KMS-11 (cell line): ENCODE data around the gene GCFC2.
"Not testable (repeated sequence)": the region's sequence is repeated elsewhere in the genome, so short reads cannot be mapped to it uniquely, and the experiment has no call there.

ENCODE experiments used
- H2AFZ ChIP-seq: fragments of 200-600 bp; sonication (generic); 2 replicates; pipeline ENCODE4 v1.6.1; 2016; ENCODE audit warnings: antibody characterized with exemption, mixed run types, low read depth
- H3K27ac ChIP-seq: fragments of 200-600 bp; sonication (generic); 2 replicates; pipeline ENCODE4 v1.6.1; 2016; ENCODE audit warnings: mild to moderate bottlenecking, mixed run types
- H3K27me3 ChIP-seq: fragments of 200-600 bp; sonication (generic); 2 replicates; pipeline ENCODE4 v1.6.1; 2017; ENCODE audit warnings: mild to moderate bottlenecking, low read depth, mixed run types, moderate library complexity; ENCODE audit not compliant: insufficient read depth
- H3K36me3 ChIP-seq: fragments of 200-600 bp; sonication (generic); 2 replicates; pipeline ENCODE4 v1.6.1; 2017; ENCODE audit warnings: mild to moderate bottlenecking, mixed run types; ENCODE audit not compliant: insufficient read depth
- H3K4me1 ChIP-seq: fragments of 200-600 bp; sonication (generic); 2 replicates; pipeline ENCODE4 v1.6.1; 2016; ENCODE audit warnings: mild to moderate bottlenecking, low read depth, mixed run types; ENCODE audit not compliant: poor library complexity, severe bottlenecking
- H3K4me2 ChIP-seq: fragments of 200-600 bp; sonication (generic); 2 replicates; pipeline ENCODE4 v1.7.0; 2016; ENCODE audit warnings: mild to moderate bottlenecking, mixed run types
- H3K4me3 ChIP-seq: fragments of 200-600 bp; sonication (generic); IDR thresholded peaks from 2 replicates; pipeline ENCODE4 v1.6.1; 2017; ENCODE audit warnings: low read depth, low read length, mixed read lengths; ENCODE audit not compliant: insufficient read depth
- H3K79me2 ChIP-seq: fragments of 200-600 bp; sonication (generic); 2 replicates; pipeline ENCODE4 v1.6.1; 2016; ENCODE audit warnings: low read depth, mixed run types; ENCODE audit not compliant: insufficient read depth
- H3K9ac ChIP-seq: fragments of 200-600 bp; sonication (generic); 2 replicates; pipeline ENCODE4 v1.6.1; 2016; ENCODE audit warnings: mild to moderate bottlenecking, mixed run types
- H4K20me1 ChIP-seq: fragments of 200-600 bp; sonication (generic); 2 replicates; pipeline ENCODE4 v1.6.1; 2016; ENCODE audit warnings: mild to moderate bottlenecking, mixed run types; ENCODE audit not compliant: insufficient read depth
- TF ChIP-seq, protein P1 (sequence below): fragments of 200-600 bp; sonication (generic); conservative IDR thresholded peaks from 2 replicates; pipeline ENCODE4 v1.6.1; 2017; ENCODE audit warnings: low read depth, mild to moderate bottlenecking, antibody characterized with exemption, low read length, moderate library complexity, mixed read lengths

Gene GCFC2

DNA sequence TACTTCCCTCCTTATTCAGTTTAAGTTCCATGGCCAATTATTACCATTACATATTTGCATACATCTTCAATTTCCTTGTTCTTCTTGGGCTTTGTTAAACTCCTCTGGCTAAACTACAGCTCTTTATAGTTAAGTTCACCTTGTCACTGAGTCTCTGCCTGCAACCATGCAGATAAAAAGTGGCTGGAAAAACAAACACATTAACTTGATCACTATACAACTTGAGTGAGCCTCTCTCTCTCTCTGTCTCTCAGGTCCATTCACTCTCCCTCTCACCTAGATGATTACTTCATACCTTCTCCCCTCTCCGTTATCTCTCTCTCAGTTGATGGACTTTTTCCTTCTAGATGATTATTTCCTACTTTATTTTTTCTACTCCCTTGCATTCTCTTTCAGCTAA lies 30.3 kb downstream of the GCFC2 start:
- Histone ChIP-seq H3K36me3 (no peaks in the 10 kb centered on the region), H3K4me2 (no peak overlapping the region), H3K27me3 (no peaks in the 10 kb centered on the region), H3K4me3 (no peak overlapping the region), H3K9ac (no peak overlapping the region), H3K4me1 (peaks cover 45% of the 10 kb centered on the region), H2AFZ (no peak overlapping the region), H4K20me1 (no peaks in the 10 kb centered on the region), H3K79me2 (no peaks in the 10 kb centered on the region), H3K27ac (no peak overlapping the region)
- TF ChIP-seq, protein P1, sequence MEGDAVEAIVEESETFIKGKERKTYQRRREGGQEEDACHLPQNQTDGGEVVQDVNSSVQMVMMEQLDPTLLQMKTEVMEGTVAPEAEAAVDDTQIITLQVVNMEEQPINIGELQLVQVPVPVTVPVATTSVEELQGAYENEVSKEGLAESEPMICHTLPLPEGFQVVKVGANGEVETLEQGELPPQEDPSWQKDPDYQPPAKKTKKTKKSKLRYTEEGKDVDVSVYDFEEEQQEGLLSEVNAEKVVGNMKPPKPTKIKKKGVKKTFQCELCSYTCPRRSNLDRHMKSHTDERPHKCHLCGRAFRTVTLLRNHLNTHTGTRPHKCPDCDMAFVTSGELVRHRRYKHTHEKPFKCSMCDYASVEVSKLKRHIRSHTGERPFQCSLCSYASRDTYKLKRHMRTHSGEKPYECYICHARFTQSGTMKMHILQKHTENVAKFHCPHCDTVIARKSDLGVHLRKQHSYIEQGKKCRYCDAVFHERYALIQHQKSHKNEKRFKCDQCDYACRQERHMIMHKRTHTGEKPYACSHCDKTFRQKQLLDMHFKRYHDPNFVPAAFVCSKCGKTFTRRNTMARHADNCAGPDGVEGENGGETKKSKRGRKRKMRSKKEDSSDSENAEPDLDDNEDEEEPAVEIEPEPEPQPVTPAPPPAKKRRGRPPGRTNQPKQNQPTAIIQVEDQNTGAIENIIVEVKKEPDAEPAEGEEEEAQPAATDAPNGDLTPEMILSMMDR, result no peak

DNA sequence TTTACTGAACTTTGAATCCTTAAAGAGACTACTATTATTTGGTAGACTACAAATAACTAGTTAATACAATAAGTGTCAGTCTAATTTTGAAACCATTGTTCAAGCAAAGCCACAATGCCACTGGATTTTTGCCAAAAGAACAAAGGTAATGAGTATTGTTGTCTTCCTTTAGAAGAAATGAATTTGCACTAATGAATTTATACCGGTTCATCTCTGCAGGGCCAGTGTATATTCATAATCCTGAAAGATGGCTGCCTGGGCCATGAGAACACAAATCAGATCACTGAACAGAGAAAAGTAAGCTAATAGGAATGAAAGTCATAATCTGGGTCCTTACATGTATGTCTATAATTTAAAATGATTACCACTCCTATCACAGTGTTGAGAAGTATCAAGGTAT lies 31.2 kb downstream of the GCFC2 start:
- H3K27me3 ChIP-seq, result no peaks in the 10 kb centered on the region
- no peak overlapping the region for H2AFZ ChIP-seq
- H3K79me2 ChIP-seq, result no peaks in the 10 kb centered on the region
- TF ChIP-seq, protein P1, result no peak
- no peaks in the 10 kb centered on the region for H4K20me1 ChIP-seq
- H3K9ac ChIP-seq, result no peak overlapping the region
- H3K36me3 ChIP-seq, result no peaks in the 10 kb centered on the region
- H3K27ac ChIP-seq, result no peak overlapping the region
- no peak overlapping the region for H3K4me3 ChIP-seq
- H3K4me1 ChIP-seq, result peaks cover 54% of the 10 kb centered on the region
- peak overlapping the region; percentile 39; the same call in 1 of the 2 replicates for H3K4me2 ChIP-seq

DNA sequence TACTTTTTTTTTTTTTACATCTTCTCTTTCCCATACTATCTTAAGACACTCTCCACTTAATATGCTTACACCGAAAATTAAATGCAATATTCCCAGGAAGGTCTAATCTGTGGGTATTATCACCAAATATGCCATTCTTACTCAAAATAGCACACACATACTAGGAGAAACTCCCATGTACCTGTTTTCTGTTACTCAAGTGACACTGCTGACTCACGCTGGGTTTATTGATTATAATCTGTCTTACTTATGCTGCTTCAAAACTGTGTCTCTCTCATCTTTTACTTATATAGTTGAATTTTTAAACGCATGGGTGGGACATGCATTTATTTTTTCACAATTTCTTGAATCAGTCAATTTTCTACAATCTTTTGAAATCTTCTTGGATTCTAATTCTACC lies 34.3 kb downstream of the GCFC2 start:
- Histone ChIP-seq H3K79me2 (no peaks in the 10 kb centered on the region), H3K4me2 (peak overlapping the region; percentile 39), H3K27me3 (no peaks in the 10 kb centered on the region), H3K36me3 (no peaks in the 10 kb centered on the region), H3K4me3 (no peak overlapping the region), H3K27ac (no peak overlapping the region; the same call in 1 of the 2 replicates), H2AFZ (no peak overlapping the region), H3K4me1 (peaks cover 58% of the 10 kb centered on the region), H3K9ac (no peak overlapping the region), H4K20me1 (no peaks in the 10 kb centered on the region)
- TF ChIP-seq, protein P1, result no peak

DNA sequence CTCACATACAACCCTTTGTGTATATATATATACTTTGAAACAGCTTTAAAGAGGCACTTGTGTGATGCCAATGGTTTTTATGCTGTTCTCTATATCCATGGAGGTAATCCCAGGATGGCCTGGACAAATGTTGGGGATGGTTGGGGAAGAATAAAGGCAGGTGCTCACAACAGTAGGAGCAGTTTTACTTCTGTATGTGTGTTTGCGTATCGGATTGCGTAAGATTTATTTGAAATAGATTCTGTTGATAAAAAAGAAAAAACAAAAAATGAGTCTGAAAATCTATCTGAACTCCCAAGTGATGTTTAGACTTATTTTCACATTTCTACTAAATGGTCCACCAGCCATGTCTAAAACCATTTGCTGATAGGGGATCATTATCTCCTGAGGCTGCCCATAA lies 34.8 kb downstream of the GCFC2 start:
- H3K4me1 ChIP-seq, result peaks cover 58% of the 10 kb centered on the region
- H4K20me1 ChIP-seq, result no peaks in the 10 kb centered on the region
- no peaks in the 10 kb centered on the region for H3K36me3 ChIP-seq
- no peak overlapping the region for H3K4me3 ChIP-seq
- TF ChIP-seq, protein P1, result no peak
- H3K27me3 ChIP-seq, result no peaks in the 10 kb centered on the region
- H2AFZ ChIP-seq, result no peak overlapping the region
- peak overlapping the region; percentile 70 for H3K4me2 ChIP-seq
- peak overlapping the region; percentile 65 for H3K27ac ChIP-seq
- no peak overlapping the region for H3K9ac ChIP-seq
- no peaks in the 10 kb centered on the region for H3K79me2 ChIP-seq

DNA sequence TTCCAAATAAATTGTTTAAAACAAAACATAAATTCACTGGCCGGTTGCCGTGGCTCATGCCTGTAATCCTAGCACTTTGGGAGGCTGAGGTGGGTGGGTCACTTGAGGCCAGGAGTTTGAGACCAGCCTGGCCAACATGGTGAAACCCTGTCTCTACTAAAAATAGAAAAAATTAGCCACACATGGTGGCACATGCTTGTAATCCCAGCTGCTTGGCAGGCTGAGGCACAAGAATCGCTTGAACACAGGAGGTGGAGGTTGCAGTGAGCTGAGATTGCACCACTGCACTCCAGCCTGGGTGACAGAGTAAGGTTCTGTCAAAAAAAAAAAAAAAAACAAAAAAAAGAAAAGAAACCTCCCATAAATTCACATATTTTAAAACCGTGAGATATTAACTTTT lies 35.3 kb downstream of the GCFC2 start:
- not testable (repeated sequence) for H3K79me2 ChIP-seq, H3K36me3 ChIP-seq, H4K20me1 ChIP-seq, H3K4me3 ChIP-seq, H3K27me3 ChIP-seq, H3K9ac ChIP-seq
- H2AFZ ChIP-seq, result peak overlapping the region; percentile 25; the same call in 1 of the 2 replicates
- H3K4me1 ChIP-seq, result peaks cover 58% of the 10 kb centered on the region
- H3K27ac ChIP-seq, result peak overlapping the region; percentile 65
- peak overlapping the region; percentile 70 for H3K4me2 ChIP-seq
